ENCODE measurements around the gene AFAP1L1.

The AFAP1L1 gene

DNA sequence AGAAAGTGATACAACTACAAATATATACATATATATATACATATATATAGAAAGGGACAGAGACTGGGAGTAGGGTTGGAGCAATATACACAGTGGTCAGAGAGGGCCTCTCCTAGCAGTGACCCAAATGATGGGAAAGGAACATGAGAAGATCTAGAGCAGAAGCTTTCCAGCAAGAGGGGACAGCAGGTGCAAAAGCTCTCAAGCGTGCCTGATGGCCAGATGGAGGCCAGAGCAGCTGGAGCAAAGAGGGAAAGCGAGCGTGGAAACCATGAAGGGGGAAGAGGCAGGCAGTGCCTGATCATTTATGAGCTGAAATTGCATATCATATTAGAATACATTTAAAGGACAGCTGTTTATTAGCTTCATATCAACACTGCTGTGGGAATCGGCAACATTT is 66.1 kb downstream of the AFAP1L1 start:
- Histone ChIP-seq H3K36me3 (ENCODE audit: control insufficient read depth, insufficient read depth, low read length) (no peaks in the 10 kb centered on the region), H3K4me1 (no peaks in the 10 kb centered on the region), H3K9me3 (ENCODE audit: control insufficient read depth, low read length) (no peaks in the 10 kb centered on the region), H3K27ac (no peak overlapping the region), H3K4me2 (ENCODE audit: low read length) (no peak overlapping the region), H2AFZ (no peak overlapping the region), H3K79me2 (no peaks in the 10 kb centered on the region), H3K4me3 (ENCODE audit: low read depth, low read length) (no peak overlapping the region), H3K27me3 (ENCODE audit: control insufficient read depth, insufficient read depth, low read length) (no peaks in the 10 kb centered on the region), H3K9ac (no peak overlapping the region)
- TF ChIP-seq, protein P1, sequence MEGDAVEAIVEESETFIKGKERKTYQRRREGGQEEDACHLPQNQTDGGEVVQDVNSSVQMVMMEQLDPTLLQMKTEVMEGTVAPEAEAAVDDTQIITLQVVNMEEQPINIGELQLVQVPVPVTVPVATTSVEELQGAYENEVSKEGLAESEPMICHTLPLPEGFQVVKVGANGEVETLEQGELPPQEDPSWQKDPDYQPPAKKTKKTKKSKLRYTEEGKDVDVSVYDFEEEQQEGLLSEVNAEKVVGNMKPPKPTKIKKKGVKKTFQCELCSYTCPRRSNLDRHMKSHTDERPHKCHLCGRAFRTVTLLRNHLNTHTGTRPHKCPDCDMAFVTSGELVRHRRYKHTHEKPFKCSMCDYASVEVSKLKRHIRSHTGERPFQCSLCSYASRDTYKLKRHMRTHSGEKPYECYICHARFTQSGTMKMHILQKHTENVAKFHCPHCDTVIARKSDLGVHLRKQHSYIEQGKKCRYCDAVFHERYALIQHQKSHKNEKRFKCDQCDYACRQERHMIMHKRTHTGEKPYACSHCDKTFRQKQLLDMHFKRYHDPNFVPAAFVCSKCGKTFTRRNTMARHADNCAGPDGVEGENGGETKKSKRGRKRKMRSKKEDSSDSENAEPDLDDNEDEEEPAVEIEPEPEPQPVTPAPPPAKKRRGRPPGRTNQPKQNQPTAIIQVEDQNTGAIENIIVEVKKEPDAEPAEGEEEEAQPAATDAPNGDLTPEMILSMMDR (IDR thresholded peaks at IDR 0.05), result no peak

DNA sequence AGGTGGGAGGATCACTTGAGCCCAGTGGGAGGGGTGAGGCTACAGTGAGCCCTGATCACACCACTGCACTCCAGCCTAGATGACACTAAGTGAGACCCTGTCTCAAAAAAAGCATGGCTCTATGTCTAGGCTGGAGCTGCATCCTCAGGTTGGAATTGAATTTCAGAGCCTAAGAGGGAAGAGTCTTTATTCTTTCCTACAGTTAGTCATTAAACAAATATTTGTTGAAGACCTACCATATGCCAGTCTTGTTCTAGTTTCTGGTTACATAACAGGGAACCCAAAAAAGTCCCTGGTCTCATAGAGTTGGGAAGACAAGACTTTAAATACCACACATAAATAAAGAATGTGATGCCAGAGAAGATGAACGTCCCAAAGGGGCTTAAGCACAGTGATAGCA is 66.7 kb downstream of the AFAP1L1 start:
- no peaks in the 10 kb centered on the region for H3K27me3 ChIP-seq (ENCODE audit: control insufficient read depth, insufficient read depth, low read length)
- no peak overlapping the region for H3K27ac ChIP-seq
- no peak overlapping the region for H3K9ac ChIP-seq
- TF ChIP-seq, protein P1 (IDR thresholded peaks at IDR 0.05), result no peak
- H2AFZ ChIP-seq, result no peak overlapping the region
- H3K4me3 ChIP-seq (ENCODE audit: low read depth, low read length), result no peak overlapping the region
- no peaks in the 10 kb centered on the region for H3K9me3 ChIP-seq (ENCODE audit: control insufficient read depth, low read length)
- no peak overlapping the region for H3K4me2 ChIP-seq (ENCODE audit: low read length)
- no peaks in the 10 kb centered on the region for H3K36me3 ChIP-seq (ENCODE audit: control insufficient read depth, insufficient read depth, low read length)
- H3K79me2 ChIP-seq, result no peaks in the 10 kb centered on the region
- no peaks in the 10 kb centered on the region for H3K4me1 ChIP-seq

DNA sequence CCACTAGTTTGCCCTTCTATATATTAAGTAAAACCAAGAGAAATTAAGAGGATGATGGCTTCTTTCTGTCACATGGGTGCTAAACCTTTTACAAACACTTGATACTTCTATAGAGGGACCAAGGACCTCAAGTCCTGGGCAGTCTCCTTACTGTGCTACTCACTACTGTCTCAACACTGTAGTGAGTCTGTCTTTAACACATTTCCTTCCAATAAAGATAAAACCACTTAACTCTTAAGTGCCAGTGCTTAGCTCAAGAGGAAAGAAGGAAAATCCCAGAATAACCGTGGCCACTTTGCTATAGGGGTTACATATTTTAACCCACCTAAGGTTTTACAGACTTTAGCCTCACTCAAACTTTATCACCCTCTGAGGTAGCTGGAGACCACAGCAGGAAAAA is 69.3 kb downstream of the AFAP1L1 start:
- Histone ChIP-seq H3K36me3 (ENCODE audit: control insufficient read depth, insufficient read depth, low read length) (no peaks in the 10 kb centered on the region), H3K4me3 (ENCODE audit: low read depth, low read length) (no peak overlapping the region), H3K4me1 (no peaks in the 10 kb centered on the region), H2AFZ (no peak overlapping the region), H3K27me3 (ENCODE audit: control insufficient read depth, insufficient read depth, low read length) (no peaks in the 10 kb centered on the region), H3K4me2 (ENCODE audit: low read length) (no peak overlapping the region), H3K79me2 (peaks cover 3% of the 10 kb centered on the region), H3K9me3 (ENCODE audit: control insufficient read depth, low read length) (no peaks in the 10 kb centered on the region), H3K9ac (no peak overlapping the region), H3K27ac (no peak overlapping the region)
- TF ChIP-seq, protein P1 (IDR thresholded peaks at IDR 0.05), result no peak

DNA sequence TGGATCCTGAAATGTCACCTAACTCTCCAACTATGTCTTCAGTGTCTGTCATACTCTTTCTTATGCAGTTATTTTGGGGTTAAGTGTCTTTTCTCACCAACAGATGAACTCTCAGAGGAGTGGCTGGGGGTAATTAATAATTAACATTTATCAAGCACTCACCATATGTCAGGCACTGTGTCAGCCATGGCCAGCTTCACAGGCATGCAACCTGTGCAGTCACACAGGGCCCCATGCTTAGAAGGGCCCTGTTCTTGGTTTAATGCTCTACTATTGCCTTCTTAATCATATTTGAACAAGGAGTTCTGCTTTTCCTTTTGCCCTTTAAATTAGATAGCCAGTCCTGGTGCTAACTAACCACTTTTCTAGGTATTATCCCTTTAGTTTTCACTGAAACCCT is 70.2 kb downstream of the AFAP1L1 start:
- Histone ChIP-seq H2AFZ (no peak overlapping the region), H3K36me3 (ENCODE audit: control insufficient read depth, insufficient read depth, low read length) (no peaks in the 10 kb centered on the region), H3K27ac (no peak overlapping the region), H3K4me2 (ENCODE audit: low read length) (no peak overlapping the region), H3K27me3 (ENCODE audit: control insufficient read depth, insufficient read depth, low read length) (no peaks in the 10 kb centered on the region), H3K4me3 (ENCODE audit: low read depth, low read length) (no peak overlapping the region), H3K9me3 (ENCODE audit: control insufficient read depth, low read length) (no peaks in the 10 kb centered on the region), H3K9ac (no peak overlapping the region), H3K79me2 (peaks cover 6% of the 10 kb centered on the region), H3K4me1 (peaks cover 4% of the 10 kb centered on the region)
- TF ChIP-seq, protein P1 (IDR thresholded peaks at IDR 0.05), result no peak

DNA sequence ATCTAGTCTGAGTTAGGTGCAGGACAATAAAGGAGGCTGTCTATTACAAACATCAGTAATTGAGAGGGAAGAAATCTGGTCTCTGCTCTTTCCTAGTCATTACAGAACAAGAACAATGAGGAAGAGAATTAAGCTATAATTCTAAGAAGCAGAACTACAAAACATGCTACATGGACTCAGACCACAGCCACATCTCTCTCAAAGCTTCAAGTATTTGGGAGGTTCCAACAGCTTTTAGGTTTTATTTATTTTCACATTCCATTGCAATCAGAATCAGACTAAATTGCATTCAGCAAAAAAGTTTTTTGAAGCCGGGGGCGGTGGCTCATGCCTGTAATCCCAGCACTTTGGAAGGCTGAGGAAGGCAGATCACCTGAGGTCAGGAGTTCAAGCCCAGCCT is 72.5 kb downstream of the AFAP1L1 start:
- TF ChIP-seq, protein P1 (IDR thresholded peaks at IDR 0.05), result no peak
- Histone ChIP-seq H3K27me3 (ENCODE audit: control insufficient read depth, insufficient read depth, low read length) (no peaks in the 10 kb centered on the region), H3K27ac (no peak overlapping the region), H3K79me2 (peaks cover 10% of the 10 kb centered on the region), H3K9ac (no peak overlapping the region), H3K4me3 (ENCODE audit: low read depth, low read length) (peak overlapping the region; percentile 87), H3K36me3 (ENCODE audit: control insufficient read depth, insufficient read depth, low read length) (no peaks in the 10 kb centered on the region), H3K9me3 (ENCODE audit: control insufficient read depth, low read length) (no peaks in the 10 kb centered on the region), H3K4me1 (peaks cover 4% of the 10 kb centered on the region), H2AFZ (peak overlapping the region; percentile 81), H3K4me2 (ENCODE audit: low read length) (no peak overlapping the region)
